Tibial nerve (tissue), 4 donors: ENCODE data around the gene IGFL2.

Experiments
- CTCF ChIP-seq, 5 experiments: fragments of 200-600 bp in 3 of 5; fragments of 450-650 bp in 2 of 5; sonication (generic) in 3 of 5; IDR thresholded peaks; one replicate each; pipeline ENCODE4 v1.5.1; 2016 to 2019; ENCODE audit warnings: antibody characterized with exemption in 5 of 5, mild to moderate bottlenecking in 3 of 5, moderate library complexity in 2 of 5
- EP300 ChIP-seq, 2 donors: sonication (generic); formaldehyde crosslinking; IDR thresholded peaks; one replicate each; pipeline ENCODE4 v1.6.1; 2017; ENCODE audit warnings: antibody characterized with exemption in 2 of 2, mild to moderate bottlenecking in 1 of 2

- no peak for TF ChIP-seq CTCF (IDR thresholded peaks at IDR 0.05)
- no peak for TF ChIP-seq EP300 (IDR thresholded peaks at IDR 0.05)
Measured at GRCh38 chr19:46126086-46126580, 21.9 kb upstream of the IGFL2 start.
